ENCODE measurements around the gene FOXK1. TPM values are rescaled to one million over a fixed set of nuclear protein-coding genes. Genes with fewer than 3 reads are reported as not detected.
A peak's percentile ranks its signal among the peaks of the same experiment; 100 is the strongest.

The FOXK1 gene
- total and polyA plus RNA-seq, 9 of the 15 experiments (the other 6 are each of a cell fraction or from before 2014, with no cell fraction given), result 0.32 to 45.5 (median 8.1) TPM

GRCh38 chr7:4682621-4683042 lies 537 bp downstream of the FOXK1 start (continued):
- no peak for TF ChIP-seq FOXA1 (IDR thresholded peaks at IDR 0.05; ENCODE audit: borderline replicate concordance)
- TF ChIP-seq BRD4 (IDR thresholded peaks at IDR 0.05), result no peak
- no peak for TF ChIP-seq ZNF445 (CRISPR knock-in tag; IDR thresholded peaks at IDR 0.05; ENCODE audit: low read depth)
- no peak for TF ChIP-seq SLC30A9 (CRISPR knock-in tag; IDR thresholded peaks at IDR 0.05)
- no peak for TF ChIP-seq POLR2AphosphoS5 (IDR thresholded peaks at IDR 0.05; ENCODE audit: control insufficient read depth, insufficient read depth, low read depth, low read length)
- no peak for TF ChIP-seq ZNF830 (CRISPR knock-in tag; IDR thresholded peaks at IDR 0.05)
- no peak for TF ChIP-seq RAD51 (IDR thresholded peaks at IDR 0.05; ENCODE audit: borderline replicate concordance, low read depth)
- TF ChIP-seq HMBOX1 (IDR thresholded peaks at IDR 0.05), result no peak
- TF ChIP-seq MYC (IDR thresholded peaks at IDR 0.05; ENCODE audit: low read depth, low read length), result peak; percentile 16; the same call in 1 of the 2 replicates
- TF ChIP-seq MYC (CRISPR knock-in tag; IDR thresholded peaks at IDR 0.05; ENCODE audit: borderline replicate concordance, low read depth), result no peak
- TF ChIP-seq EWSR1 (IDR thresholded peaks at IDR 0.05; ENCODE audit: borderline replicate concordance, low read depth, partially characterized antibody), result no peak
- no peak for TF ChIP-seq ZNF174 (CRISPR knock-in tag; IDR thresholded peaks at IDR 0.05)
- TF ChIP-seq TAF15 (IDR thresholded peaks at IDR 0.05; ENCODE audit: low read depth, low read length), result no peak
- peak in 1 of 2 experiments; percentile 28; a peak in 1 of 4 replicates for TF ChIP-seq NONO (IDR thresholded peaks at IDR 0.05; ENCODE audit: low read depth in 2 of 2, low read length in 1 of 2)
- TF ChIP-seq E2F6 (IDR thresholded peaks at IDR 0.05; ENCODE audit: borderline replicate concordance in 1 of 2, extremely low read depth in 1 of 2, insufficient read depth in 1 of 2, insufficient read length in 1 of 2, low read depth in 1 of 2, low read length in 1 of 2, poor library complexity in 1 of 2, severe bottlenecking in 1 of 2), result peak in 1 of 2 experiments; percentile 28
- peak; percentile 87 for TF ChIP-seq RBBP5 (IDR thresholded peaks at IDR 0.05; ENCODE audit: borderline replicate concordance, insufficient read depth, low read length, poor library complexity, severe bottlenecking)
- TF ChIP-seq COPS2 (conservative IDR thresholded peaks at IDR 0.05), result no peak
- TF ChIP-seq UBTF (IDR thresholded peaks at IDR 0.05; ENCODE audit: borderline replicate concordance in 1 of 2, low read depth in 2 of 2, low read length in 2 of 2), result peak; percentile 60 to 94; a peak in 2 of 4 replicates
- no peak for TF ChIP-seq ESRRB (CRISPR knock-in tag; IDR thresholded peaks at IDR 0.05; ENCODE audit: borderline replicate concordance)
- no peak for TF ChIP-seq TCF7 (IDR thresholded peaks at IDR 0.05; ENCODE audit: borderline replicate concordance)
- TF ChIP-seq ZBTB7A (IDR thresholded peaks at IDR 0.05; ENCODE audit: borderline replicate concordance, control insufficient read depth, low read depth, low read length), result no peak
- no peak for TF ChIP-seq CBFB (CRISPR knock-in tag; IDR thresholded peaks at IDR 0.05)
- TF ChIP-seq ARID1B (IDR thresholded peaks at IDR 0.05), result no peak
- peak; percentile 47 for TF ChIP-seq ZFX (CRISPR knock-in tag; IDR thresholded peaks at IDR 0.05)

Data from K562 (cell line).